HG03135 (cell line): ENCODE measurements around the gene TRPC4AP.
"Not testable (repeated sequence)": the region's sequence is repeated elsewhere in the genome, so short reads cannot be mapped to it uniquely, and the experiment has no call there.

ENCODE experiments used
- ATAC-seq: cut with Tn5 transposase; IDR thresholded peaks from one replicate; pipeline ENCODE4 v1.9.1; 2021; ENCODE audit warnings: mild to moderate bottlenecking, moderate library complexity; ENCODE audit not compliant: unreplicated experiment

Gene TRPC4AP

GRCh38 chr20:35104685-35105295 is 12.2 kb upstream of the TRPC4AP start:
- ATAC-seq: no peak

DNA sequence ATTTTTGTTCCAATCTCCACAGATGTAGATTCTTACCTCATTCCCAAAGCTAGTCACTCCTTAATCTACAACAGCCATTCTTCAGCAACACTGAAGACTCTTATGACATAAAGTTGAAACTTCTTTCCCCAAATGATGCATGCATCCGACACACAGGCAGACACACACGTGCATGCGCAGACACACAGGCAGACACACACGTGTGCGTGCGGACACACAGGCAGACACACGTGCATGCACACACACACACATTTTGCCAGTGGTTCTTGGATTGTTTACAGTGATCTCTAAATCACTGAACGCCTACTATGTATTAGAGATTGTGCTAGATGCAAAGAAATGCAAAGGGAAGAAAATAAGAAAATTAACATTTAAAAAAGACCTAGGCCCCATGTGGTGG is 9.0 kb upstream of the TRPC4AP start:
- no peak for ATAC-seq

DNA sequence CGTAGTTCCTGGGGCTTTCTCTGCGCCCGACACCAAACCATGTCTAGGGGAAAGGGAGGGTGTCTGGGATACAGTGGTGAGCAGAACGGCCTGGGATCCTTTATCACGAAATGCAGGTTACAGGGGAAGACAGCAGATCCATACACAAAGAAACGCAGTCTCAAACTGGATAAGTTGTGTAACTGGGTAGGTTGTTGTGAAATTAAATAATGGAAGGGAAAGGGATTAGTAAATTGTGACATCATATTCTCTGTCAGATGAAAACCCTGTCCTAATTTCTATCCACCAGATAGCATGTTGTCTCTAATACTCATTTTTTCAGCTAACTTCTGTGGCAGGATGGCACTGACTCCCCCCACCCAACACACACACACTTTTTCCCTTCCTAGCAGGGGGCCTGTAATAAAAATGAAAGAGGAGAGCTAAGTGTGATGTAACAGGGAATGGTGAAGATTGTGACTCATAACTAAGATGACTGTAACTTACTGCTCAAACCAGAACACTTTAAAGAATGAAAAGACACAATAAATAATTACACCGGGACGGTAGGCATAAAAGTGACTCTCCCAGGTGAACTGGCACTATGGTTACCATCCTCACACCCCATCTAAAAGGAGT is 769 bp upstream of the TRPC4AP start:
- ATAC-seq: no peak

- peak; percentile 31 for ATAC-seq
Observed at GRCh38 chr20:35091816-35092523, 637 bp downstream of the TRPC4AP start.

GRCh38 chr20:35088231-35089145 is 4.1 kb downstream of the TRPC4AP start:
- no peak for ATAC-seq

GRCh38 chr20:35087791-35088190 is 4.8 kb downstream of the TRPC4AP start:
- no peak for ATAC-seq

- ATAC-seq: no peak
Observed at GRCh38 chr20:35087355-35087754, 5.3 kb downstream of the TRPC4AP start.

DNA sequence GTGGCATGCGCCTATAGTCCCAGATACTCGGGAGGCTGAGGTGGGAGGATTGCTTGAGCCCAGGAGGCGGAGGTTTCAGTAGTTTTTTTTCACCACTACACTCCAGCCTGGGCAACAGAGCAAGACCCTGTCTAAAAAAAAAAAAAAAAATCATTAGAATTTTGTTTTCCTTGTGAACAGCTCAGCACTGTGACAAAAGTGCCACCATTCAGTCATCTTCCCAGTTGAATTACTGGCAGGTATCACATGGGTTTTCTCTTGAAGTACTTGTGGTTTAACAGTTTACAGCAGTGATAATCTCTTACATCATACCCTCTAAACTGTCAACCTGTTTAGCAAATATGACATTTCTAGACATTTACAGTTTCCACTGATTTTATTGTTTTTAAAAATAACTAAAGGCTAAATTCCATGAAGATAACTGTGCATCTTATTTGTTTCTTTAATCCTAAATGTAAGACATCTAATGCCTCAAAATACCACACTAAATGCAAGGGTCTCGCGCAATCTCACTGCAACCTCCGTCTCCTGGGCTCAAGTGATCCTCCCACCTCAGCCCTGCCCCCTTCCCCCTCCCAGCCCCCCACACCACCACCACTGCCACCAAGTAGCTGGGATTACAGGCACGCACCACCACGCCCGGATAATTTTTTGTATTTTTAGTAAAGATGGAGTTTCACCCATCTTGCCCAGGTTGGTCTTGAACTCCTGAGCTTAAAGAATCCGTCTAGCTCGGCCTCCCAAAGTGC is 7.0 kb downstream of the TRPC4AP start:
- no peak for ATAC-seq

- ATAC-seq: no peak
Observed at GRCh38 chr20:35084998-35085397, 7.6 kb downstream of the TRPC4AP start.

DNA sequence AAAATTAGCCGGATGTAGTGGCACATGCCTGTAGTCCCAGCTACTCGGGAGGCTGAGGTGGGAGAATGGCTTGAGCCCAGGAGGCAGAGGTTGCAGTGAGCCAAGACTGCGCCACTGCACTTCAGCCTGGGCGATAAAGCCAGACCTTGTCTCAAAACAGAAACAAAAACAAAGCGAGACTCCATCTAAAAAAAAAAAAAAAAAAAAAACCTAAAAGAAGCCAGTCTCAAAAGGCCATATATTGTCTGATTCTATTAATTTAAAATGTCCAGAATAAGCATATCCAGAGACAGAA is 12.3 kb downstream of the TRPC4AP start:
- ATAC-seq: not testable (repeated sequence)

DNA sequence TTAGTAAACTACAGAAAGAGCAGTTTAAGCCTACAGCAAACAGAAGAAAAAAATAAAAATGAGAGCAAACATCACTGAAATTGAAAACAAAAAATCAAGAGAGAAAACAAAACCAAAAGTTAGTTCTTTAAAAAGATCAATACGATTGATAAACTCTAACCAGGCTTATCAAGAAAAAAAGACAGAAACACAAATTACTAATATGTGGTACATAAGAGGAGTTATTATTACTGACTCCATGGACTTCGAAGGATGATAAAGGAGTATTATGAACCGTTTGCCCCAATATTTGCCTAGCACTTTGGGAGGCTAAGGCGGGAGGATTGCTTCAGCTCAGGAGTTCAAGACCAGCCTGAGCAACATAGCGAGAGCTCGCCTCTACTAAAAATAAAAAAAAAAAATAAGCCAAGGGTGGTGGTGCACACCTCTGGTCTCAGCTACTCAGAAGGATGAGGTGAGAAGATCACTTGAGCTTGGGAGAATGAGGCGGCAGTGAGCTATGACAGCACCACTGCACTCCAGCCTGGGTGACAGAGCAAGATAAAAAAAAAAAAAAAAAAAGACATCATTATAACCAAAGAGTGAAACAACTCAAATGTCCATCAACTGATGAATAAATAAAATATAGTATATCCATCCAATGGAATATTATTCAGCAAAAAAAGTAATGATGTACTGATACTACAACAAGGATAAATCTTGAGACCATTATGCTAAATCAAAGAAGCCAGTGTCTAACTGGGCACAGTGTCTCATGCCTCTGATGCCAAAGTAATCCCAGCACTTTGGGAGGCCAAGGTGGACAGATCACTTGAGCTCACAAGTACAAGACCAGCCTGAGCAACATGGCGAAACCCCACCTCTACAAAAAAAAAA is 12.9 kb downstream of the TRPC4AP start:
- ATAC-seq: no peak

- no peak for ATAC-seq
Observed at GRCh38 chr20:35077872-35078271, 14.7 kb downstream of the TRPC4AP start.

GRCh38 chr20:35077341-35077740 is 15.3 kb downstream of the TRPC4AP start:
- no peak for ATAC-seq

DNA sequence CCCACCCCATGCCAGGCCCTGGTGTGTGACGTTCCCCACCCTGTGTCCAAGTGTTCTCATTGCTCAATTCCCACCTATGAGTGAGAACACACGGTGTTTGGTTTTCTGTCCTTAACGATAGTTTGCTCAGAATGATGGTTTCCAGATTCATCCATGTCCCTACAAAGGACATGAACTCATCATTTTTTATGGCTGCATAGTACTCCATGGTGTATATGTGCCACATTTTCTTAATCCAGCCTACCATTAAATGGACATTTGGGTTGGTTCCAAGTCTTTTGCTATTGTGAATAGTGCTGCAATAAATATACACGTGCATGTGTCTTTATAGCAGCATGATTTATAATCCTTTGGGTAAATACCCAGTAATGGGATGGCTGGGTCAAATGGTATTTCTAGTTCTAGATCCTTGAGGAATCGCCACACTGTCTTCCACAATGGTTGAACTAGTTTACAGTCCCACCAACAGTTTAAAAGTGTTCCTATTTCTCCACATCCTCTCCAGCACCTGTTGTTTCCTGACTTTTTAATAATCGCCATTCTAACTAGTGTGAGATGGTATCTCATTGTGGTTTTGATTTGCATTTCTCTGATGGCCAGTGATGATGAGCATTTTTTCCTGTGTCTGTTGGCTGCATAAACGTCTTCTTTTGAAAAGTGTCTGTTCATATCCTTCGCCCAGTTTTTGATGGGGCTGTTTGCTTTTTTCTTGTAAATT is 21.0 kb downstream of the TRPC4AP start:
- ATAC-seq: not testable (repeated sequence)

GRCh38 chr20:35066194-35066593 is 26.4 kb downstream of the TRPC4AP start:
- ATAC-seq: no peak

- no peak for ATAC-seq
Observed at GRCh38 chr20:35065181-35065580, 27.4 kb downstream of the TRPC4AP start.

DNA sequence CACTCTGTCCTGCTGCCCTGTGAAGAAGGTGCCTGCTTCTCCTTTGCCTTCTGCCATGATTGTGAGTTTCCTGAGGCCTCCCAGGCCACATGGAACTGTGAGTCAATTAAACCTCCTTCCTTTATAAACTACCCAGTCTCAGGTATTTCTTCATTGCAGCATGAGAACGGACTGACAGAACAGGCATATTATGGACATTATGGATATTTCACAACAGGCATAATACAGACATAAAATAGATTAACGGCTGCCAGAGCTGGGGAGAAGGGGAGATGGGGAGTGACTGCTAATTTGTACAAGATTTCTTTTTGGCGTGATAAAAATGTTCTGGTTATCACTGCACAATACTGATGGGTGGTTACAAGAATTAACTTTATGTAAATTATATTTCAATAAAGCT is 29.4 kb downstream of the TRPC4AP start:
- no peak for ATAC-seq

DNA sequence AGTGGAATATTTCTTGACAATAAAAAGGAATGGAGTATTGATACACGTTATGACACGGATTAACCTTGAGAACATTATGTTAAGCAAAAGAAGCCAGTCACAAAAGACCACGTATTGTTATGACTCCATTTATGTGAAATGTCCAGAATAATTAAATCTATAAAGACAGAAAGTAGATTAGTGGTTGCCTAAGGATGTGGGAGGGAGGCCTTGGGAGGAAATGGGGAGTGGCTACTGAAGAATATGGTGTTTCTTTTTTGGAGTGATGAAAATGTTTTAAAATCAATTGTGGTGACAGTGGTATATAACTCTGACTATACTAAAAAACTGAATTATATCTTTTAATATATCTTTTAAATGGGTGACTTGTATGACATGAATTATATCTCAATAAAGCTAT is 30.1 kb downstream of the TRPC4AP start:
- ATAC-seq: no peak

DNA sequence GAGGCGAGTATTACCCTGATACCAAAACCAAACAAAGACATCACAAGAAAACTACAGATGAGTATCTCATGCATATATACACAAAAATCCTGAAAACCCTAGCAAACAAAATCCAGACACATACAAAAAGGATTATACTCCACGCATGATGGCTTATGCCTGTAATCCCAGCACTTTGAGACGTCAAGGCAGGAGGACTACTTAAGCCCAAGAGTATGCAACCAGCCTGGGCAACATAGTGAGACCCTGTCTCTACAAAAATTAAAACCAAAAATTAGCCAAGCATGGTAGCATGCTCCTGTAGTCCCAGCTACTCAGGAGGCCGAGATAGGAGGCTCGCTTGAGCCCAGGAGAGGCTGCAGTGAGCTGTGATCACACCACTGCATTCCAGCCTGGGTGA is 32.4 kb downstream of the TRPC4AP start:
- no peak for ATAC-seq
